Activated T-cell treated with anti-CD3 and anti-CD28 coated beads for 48 hours (primary cell): Measurements from ENCODE around the gene HYOU1.
"Not testable (repeated sequence)": the region's sequence is repeated elsewhere in the genome, so short reads cannot be mapped to it uniquely, and the experiment has no call there.

Experiments
- DNase-seq: peaks from one replicate; pipeline ENCODE4 v3.0.0-alpha.2; 2020; ENCODE audit warnings: low read depth

Gene HYOU1

GRCh38 chr11:119019996-119020395, 37.0 kb downstream of the HYOU1 start:
- DNase-seq: no peak

GRCh38 chr11:119018074-119018938, 38.7 kb downstream of the HYOU1 start, which contains the start of the genes RPS25 and TRAPPC4:
TSS of gene RPS25 (minus strand) at chr11:119018343. CDS start at chr11:119018284, 59 bp downstream.
TSS of gene TRAPPC4 (plus strand) at chr11:119018766. CDS start at chr11:119018796, 30 bp downstream.
- peak; percentile 91 for DNase-seq

- not testable (repeated sequence) for DNase-seq
Measured at GRCh38 chr11:119017377-119017776, 39.6 kb downstream of the HYOU1 start.

GRCh38 chr11:119016216-119017009, 40.6 kb downstream of the HYOU1 start:
- DNase-seq: no peak

GRCh38 chr11:119015054-119015611, 41.9 kb downstream of the HYOU1 start:
- DNase-seq: no peak

- DNase-seq: no peak
Measured at GRCh38 chr11:119014209-119014924, 42.6 kb downstream of the HYOU1 start.

- DNase-seq: no peak
Measured at GRCh38 chr11:119012629-119013170, 44.3 kb downstream of the HYOU1 start.

GRCh38 chr11:119011476-119012053, 45.4 kb downstream of the HYOU1 start:
- DNase-seq: no peak

GRCh38 chr11:119006656-119007055, 50.3 kb downstream of the HYOU1 start:
- no peak for DNase-seq

GRCh38 chr11:119000906-119001305, 56.1 kb downstream of the HYOU1 start:
- DNase-seq: no peak

GRCh38 chr11:118998822-118999221, 58.2 kb downstream of the HYOU1 start:
- no peak for DNase-seq

- no peak for DNase-seq
Measured at GRCh38 chr11:118998388-118998717, 58.7 kb downstream of the HYOU1 start.

GRCh38 chr11:118997627-118998387, 59.2 kb downstream of the HYOU1 start, which contains the start of gene CENATAC:
TSS of gene CENATAC (plus strand) at chr11:118998138. CDS start at chr11:118998198, 60 bp downstream.
- DNase-seq: peak; percentile 97

GRCh38 chr11:118996926-118997626, 59.9 kb downstream of the HYOU1 start:
- peak; percentile 38 for DNase-seq
